ENCODE results near the gene SOX10.

GRCh38 chr22:37953437-37954179, 30.7 kb downstream of the SOX10 start, which contains the start of the genes C22orf23 and POLR2F:
- no peak for TF ChIP-seq CTCF (IDR thresholded peaks at IDR 0.05)
- TF ChIP-seq TCF7L2 (IDR thresholded peaks at IDR 0.05; ENCODE audit: low read depth, low read length) = no peak

Measured in Panc1 (cell line).